ACC112 (cell line): ENCODE measurements around the gene SPG21.

Experiments
- H2AFZ ChIP-seq: fragments of 200-600 bp; sonication (generic); one replicate; pipeline ENCODE4 v1.6.0; 2017; ENCODE audit warnings: antibody characterized with exemption, low read length; ENCODE audit not compliant: unreplicated experiment
- H3K27ac ChIP-seq: fragments of 200-600 bp; sonication (generic); 2 replicates; pipeline ENCODE4 v1.5.1; 2014; ENCODE audit warnings: low read depth, mild to moderate bottlenecking, antibody characterized with exemption, low read length, moderate library complexity
- H3K27me3 ChIP-seq: fragments of 200-600 bp; sonication (generic); 2 replicates; pipeline ENCODE4 v1.6.1; 2014; ENCODE audit warnings: mild to moderate bottlenecking, antibody characterized with exemption, low read length, moderate library complexity, mixed read lengths; ENCODE audit not compliant: insufficient read depth
- H3K36me3 ChIP-seq: fragments of 200-600 bp; sonication (generic); 2 replicates; pipeline ENCODE4 v1.6.1; 2016; ENCODE audit warnings: mild to moderate bottlenecking, antibody characterized with exemption, low read length, moderate library complexity, mixed read lengths; ENCODE audit not compliant: insufficient read depth
- H3K4me1 ChIP-seq: fragments of 200-600 bp; sonication (generic); one replicate; pipeline ENCODE4 v1.6.1; 2016; ENCODE audit warnings: low read length, mixed read lengths; ENCODE audit not compliant: insufficient read depth, unreplicated experiment, control insufficient read depth
- H3K4me3 ChIP-seq: fragments of 200-600 bp; sonication (generic); 2 replicates; pipeline ENCODE4 v1.5.1; 2014; ENCODE audit warnings: mild to moderate bottlenecking, low read depth, low read length
- H3K79me2 ChIP-seq: fragments of 200-600 bp; sonication (generic); one replicate; pipeline ENCODE4 v1.6.0; 2016; ENCODE audit warnings: low read length; ENCODE audit not compliant: control insufficient read depth, unreplicated experiment, insufficient read depth

The SPG21 gene

DNA sequence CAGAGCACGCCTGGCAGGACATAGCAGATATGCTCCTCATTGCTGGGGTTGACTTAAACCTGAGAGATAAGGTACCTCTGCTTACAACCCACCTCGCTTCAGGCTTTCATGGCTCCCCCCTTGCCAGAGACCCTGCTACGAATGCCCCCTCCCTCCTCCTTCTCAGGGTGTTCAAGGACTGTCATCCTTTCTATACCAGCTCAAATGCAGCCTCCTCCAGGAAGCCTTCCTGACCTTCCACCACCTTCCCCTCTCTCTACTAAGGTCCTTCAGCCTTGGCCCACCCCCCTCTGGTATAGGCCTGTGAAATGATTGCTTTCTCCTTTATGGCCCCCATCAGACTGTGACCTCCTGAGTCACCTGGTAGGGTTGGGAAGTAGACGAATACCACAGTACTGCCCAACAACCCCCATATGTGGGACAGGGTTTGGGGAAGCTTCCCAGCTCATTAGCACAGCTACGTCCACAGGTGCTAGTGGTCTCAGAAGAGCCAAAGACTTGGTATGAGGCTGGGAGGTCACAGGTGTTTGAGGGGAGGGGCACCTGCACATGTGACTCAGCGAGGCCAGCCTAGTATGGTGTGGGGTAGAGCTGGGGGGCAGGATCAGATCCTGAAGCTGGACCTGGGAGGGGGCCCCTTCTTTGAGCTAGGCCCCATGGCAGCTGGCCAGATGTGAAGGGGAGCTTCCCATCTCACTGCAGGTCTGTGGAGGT is 46.0 kb downstream of the SPG21 start:
- Histone ChIP-seq H3K36me3 (no peaks in the 10 kb centered on the region), H3K4me1 (no peaks in the 10 kb centered on the region), H3K79me2 (no peaks in the 10 kb centered on the region), H3K27ac (no peak overlapping the region), H3K4me3 (no peak overlapping the region), H3K27me3 (no peaks in the 10 kb centered on the region), H2AFZ (no peak overlapping the region)

DNA sequence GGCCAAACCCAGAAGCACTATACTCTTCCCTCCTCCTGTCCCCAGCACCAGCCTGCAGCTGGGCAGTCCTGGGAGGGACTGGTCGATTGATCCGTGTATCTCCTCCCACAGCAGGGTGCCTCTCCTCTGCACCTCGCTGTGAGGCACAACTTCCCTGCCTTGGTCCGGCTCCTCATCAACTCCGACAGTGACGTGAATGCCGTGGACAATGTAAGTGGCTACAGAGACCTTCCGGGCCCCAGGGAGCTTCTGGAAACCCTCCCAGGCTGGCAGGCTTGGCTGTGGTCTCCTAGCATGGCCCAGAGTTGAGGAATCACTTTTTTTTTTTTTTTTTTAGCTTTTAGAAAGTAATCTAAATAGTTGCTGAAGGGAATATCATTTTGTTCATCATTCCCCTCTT is 47.4 kb downstream of the SPG21 start:
- Histone ChIP-seq H3K4me1 (no peaks in the 10 kb centered on the region), H3K4me3 (no peak overlapping the region), H3K36me3 (no peaks in the 10 kb centered on the region), H3K79me2 (no peaks in the 10 kb centered on the region), H2AFZ (no peak overlapping the region), H3K27me3 (no peaks in the 10 kb centered on the region), H3K27ac (no peak overlapping the region)

DNA sequence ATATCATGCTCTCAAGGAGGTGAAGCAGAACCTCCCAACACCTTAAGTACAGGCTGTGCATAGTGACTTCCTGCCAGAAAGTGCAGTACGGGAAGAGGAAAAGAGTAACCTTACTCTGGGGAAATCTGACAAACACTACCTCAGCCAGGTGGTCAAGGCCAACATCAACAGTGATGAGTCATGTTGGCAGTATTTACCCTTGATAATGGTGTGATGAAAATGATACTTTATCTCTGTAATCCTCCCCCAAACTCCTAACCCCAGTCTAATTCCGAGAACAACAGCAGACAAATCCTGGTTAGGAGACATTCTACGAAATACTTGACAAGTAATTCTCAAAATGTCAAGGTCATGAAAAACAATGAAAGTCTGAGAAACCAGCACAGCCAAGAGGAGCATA is 51.5 kb downstream of the SPG21 start:
- Histone ChIP-seq H3K27me3 (no peaks in the 10 kb centered on the region), H3K4me3 (no peak overlapping the region), H2AFZ (no peak overlapping the region), H3K36me3 (no peaks in the 10 kb centered on the region), H3K27ac (no peak overlapping the region), H3K79me2 (no peaks in the 10 kb centered on the region), H3K4me1 (no peaks in the 10 kb centered on the region)

DNA sequence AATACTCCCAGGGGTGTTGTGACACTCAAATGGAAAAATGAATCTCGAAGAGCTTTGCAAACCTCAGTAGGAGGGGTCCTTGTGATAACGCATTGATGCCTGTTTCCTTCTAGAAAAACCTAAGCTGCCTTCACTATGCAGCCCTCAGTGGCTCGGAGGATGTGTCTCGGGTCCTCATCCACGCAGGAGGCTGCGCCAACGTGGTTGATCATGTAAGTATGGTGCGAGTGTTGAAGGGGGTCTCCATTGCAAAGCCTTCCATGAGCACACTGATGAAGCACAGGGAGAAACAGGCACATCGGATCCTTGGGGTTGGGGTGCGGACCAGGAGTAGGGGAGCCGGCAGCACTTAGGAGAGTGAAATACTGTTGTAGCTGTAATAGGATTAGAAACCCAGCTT is 55.7 kb downstream of the SPG21 start:
- Histone ChIP-seq H3K4me1 (no peaks in the 10 kb centered on the region), H3K79me2 (no peaks in the 10 kb centered on the region), H3K36me3 (no peaks in the 10 kb centered on the region), H2AFZ (no peak overlapping the region), H3K27me3 (no peaks in the 10 kb centered on the region), H3K27ac (no peak overlapping the region), H3K4me3 (no peak overlapping the region)

DNA sequence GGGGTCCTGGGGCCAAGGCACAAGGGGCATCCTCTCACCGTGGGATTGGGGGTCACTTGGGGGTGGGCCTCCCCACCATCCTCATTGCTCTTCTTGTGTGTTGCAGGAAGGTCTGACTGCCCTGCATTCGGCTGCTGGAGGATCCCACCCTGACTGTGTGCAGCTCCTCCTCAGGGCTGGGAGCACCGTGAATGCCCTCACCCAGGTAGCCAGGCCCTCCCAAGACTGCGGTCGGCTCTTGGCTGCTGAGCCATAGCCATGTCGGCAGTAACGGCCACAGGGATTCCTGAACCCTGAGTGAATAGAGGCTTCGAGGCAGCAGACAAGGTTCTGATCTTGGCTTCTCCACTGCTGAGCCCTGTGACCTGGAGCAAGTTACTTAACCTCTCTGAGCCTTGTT is 58.3 kb downstream of the SPG21 start:
- H3K27ac ChIP-seq = no peak overlapping the region
- no peaks in the 10 kb centered on the region for H3K79me2 ChIP-seq
- H3K4me3 ChIP-seq = no peak overlapping the region
- H3K36me3 ChIP-seq = no peaks in the 10 kb centered on the region
- H3K27me3 ChIP-seq = no peaks in the 10 kb centered on the region
- no peaks in the 10 kb centered on the region for H3K4me1 ChIP-seq
- no peak overlapping the region for H2AFZ ChIP-seq

DNA sequence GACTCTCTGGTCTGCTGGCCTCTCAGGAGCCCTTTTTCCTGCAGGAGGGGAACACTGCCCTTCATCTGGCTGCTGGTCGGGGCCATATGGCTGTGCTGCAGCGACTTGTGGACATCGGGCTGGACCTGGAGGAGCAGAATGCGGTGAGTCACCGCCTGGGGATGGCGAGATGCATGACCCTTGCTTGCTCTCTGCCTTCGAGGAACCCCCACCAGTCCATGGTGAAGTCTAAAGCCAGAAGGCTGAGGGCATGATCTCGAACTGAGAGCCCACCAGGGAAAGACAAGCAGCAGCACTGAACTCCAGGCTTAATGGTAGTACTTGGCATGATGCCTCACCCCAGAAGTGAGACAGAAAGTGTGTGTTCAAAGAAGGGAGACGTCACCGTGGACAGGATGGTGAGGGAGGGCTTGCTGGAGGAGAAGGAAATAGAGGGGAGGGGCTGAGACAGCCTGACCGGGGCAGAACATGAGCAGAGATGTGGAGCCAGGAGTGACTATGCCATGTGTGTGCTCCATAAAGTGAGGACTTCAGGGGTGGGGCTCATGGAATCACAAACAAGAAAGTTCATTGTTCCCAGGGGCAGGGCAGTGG is 58.8 kb downstream of the SPG21 start:
- Histone ChIP-seq H3K27ac (no peak overlapping the region), H3K36me3 (no peaks in the 10 kb centered on the region), H3K27me3 (no peaks in the 10 kb centered on the region), H3K4me1 (no peaks in the 10 kb centered on the region), H2AFZ (no peak overlapping the region), H3K79me2 (no peaks in the 10 kb centered on the region), H3K4me3 (no peak overlapping the region)

DNA sequence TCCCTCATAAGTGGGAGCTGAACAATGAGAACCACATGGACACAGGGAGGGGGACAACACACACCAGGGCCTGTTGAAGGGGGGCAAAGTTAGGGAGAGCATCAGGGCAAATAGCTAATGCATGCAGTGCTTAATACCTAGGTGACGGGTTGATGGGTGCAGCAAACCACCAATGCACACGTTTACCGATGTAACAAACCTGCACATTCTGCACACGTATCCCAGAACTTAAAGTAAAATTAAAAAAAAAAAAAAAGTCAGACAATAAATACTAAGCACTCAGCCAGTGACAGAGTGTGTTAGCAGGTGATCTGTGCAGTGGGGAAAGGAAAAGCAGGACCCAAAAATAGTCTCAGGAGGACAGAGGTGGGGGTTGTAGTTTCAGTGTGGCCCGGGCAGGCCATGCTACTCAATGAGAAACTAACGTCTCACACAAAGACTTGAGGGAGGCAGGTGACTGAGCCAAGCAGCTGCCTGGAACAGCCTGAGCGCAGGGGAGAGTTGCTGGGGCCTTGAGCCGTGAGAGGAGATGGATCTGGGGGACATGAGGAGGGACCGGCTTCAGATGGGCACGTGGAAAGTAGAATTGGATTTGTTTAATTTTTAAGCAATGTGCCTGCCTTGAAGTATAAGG is 59.6 kb downstream of the SPG21 start:
- H3K27me3 ChIP-seq = no peaks in the 10 kb centered on the region
- H3K79me2 ChIP-seq = no peaks in the 10 kb centered on the region
- H3K27ac ChIP-seq = no peak overlapping the region
- no peak overlapping the region for H3K4me3 ChIP-seq
- no peak overlapping the region for H2AFZ ChIP-seq
- no peaks in the 10 kb centered on the region for H3K36me3 ChIP-seq
- no peaks in the 10 kb centered on the region for H3K4me1 ChIP-seq

DNA sequence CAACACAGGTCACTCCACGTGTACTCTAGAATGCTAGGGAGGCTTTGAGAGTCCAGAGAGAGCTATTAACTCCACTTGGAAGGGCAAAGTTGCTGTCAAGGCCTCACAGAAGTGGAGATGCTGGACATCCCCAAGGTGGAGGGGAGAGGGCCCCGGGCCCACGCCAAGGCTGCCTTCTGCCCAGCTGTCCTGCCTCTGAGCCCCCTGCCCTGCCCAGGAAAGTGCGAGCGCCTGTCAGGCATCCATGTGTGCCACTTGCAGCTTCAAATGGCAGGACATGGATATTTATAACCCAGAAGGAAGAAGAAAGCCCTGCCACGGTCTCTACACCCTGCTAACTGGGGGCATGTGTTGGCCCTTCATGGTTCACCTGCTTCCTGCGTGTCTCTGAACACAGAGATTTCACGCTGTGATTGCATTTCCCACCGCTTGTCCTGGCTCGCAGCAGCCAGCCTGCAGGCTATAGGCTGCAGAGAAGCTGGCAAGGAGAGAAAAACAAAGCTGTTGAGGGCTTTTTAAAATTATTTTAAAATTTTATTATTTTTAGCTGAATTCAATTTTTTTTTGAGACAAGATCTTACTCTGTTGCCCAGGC is 61.0 kb downstream of the SPG21 start:
- H2AFZ ChIP-seq = no peak overlapping the region

DNA sequence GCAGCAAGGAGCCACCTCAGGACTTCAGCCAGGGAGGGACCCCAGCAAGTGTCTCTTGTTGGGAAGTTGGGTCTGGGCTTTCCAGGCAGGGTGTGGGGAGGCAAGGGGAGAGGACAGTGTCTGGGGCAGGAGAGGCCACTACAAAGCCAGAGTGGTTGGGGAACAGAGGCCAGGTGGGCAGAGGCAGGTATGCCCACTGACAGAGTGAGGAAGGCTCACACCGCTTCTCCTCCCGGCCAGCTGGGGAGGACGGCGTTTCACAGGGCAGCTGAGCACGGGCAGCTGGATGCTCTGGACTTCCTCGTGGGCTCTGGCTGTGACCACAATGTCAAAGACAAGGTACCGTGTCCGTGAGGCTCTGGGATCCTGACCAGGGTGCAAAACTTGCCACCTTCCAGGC is 63.1 kb downstream of the SPG21 start:
- Histone ChIP-seq H3K4me3 (no peak overlapping the region), H3K27me3 (no peaks in the 10 kb centered on the region), H3K36me3 (no peaks in the 10 kb centered on the region), H3K27ac (no peak overlapping the region), H2AFZ (no peak overlapping the region), H3K4me1 (peaks cover 12% of the 10 kb centered on the region), H3K79me2 (no peaks in the 10 kb centered on the region)

More for the DNA sequence above, 61.0 kb downstream of the SPG21 start:
- no peak overlapping the region for H3K27ac ChIP-seq
- no peaks in the 10 kb centered on the region for H3K27me3 ChIP-seq
- H3K4me1 ChIP-seq = no peaks in the 10 kb centered on the region
- no peaks in the 10 kb centered on the region for H3K79me2 ChIP-seq
- H3K4me3 ChIP-seq = no peak overlapping the region
- H3K36me3 ChIP-seq = no peaks in the 10 kb centered on the region

DNA sequence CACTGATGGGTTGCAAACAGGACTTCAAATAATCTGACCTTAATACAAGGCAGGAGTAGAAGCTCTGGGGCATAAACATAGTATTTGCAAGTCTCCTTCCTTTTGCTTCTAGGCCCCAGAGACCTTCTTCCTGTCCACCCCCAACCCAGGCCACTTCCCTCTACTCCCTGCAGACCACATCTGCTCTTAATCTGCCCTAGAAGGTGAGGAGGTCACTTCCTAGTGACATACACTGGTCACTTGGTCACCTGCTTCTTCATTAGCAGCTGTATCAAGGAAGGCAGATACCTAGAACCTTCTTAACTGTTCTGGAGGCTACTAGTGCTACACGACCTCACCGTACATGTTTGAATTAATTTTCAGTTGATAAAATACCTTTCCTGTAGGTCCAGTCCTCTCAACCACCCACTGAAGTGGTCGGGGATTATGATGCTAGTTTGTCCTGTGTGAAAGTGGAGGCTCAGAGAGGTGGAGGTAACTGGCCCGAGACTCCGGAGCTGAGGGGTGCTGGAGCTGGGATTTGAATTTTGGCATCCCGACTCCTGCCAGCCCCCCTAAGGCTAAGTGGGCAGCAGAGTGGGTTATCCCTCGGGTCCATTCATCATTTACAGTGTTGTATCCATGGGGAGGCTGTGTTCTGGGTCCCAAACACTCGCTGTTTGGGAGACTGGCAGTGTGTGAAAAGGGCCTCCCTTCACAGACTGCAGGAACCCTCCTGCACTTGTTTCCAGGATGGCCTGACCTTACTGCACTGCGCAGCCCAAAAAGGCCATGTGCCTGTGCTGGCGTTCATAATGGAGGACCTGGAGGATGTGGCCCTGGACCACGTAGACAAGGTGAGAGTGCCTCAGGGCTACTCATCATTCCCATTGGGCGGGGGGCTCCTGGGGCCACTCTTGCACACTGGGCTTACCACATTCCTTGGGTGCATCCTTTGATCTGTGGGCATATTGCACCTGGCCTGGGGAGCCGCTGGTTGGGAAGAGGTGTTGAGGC is 64.1 kb downstream of the SPG21 start:
- Histone ChIP-seq H3K4me1 (peaks cover 12% of the 10 kb centered on the region), H3K27ac (no peak overlapping the region), H3K79me2 (no peaks in the 10 kb centered on the region), H3K36me3 (no peaks in the 10 kb centered on the region), H3K27me3 (no peaks in the 10 kb centered on the region), H3K4me3 (no peak overlapping the region), H2AFZ (no peak overlapping the region)
